Measurements from ENCODE around the gene RUNX2.

- no peak for TF ChIP-seq REST (IDR thresholded peaks at IDR 0.05; ENCODE audit: low read depth)
- no peak for TF ChIP-seq TEAD4 (IDR thresholded peaks at IDR 0.05)
- no peak for TF ChIP-seq TAF1 (IDR thresholded peaks at IDR 0.05; ENCODE audit: low read depth)
- TF ChIP-seq FOXM1 (IDR thresholded peaks at IDR 0.05; ENCODE audit: borderline replicate concordance, low read depth) = no peak
- TF ChIP-seq CEBPB (IDR thresholded peaks at IDR 0.05) = no peak
- no peak for TF ChIP-seq EP300 (IDR thresholded peaks at IDR 0.05; ENCODE audit: borderline replicate concordance)
- no peak for TF ChIP-seq RAD21 (IDR thresholded peaks at IDR 0.05; ENCODE audit: low read depth)
- no peak for TF ChIP-seq NFIC (IDR thresholded peaks at IDR 0.05)
- no peak for TF ChIP-seq USF1 (IDR thresholded peaks at IDR 0.05)
- TF ChIP-seq TCF12 (IDR thresholded peaks at IDR 0.05; ENCODE audit: low read depth) = no peak
- no peak for TF ChIP-seq MAX (IDR thresholded peaks at IDR 0.05)
- TF ChIP-seq CREB1 (IDR thresholded peaks at IDR 0.05; ENCODE audit: low read depth) = no peak
Measured at GRCh38 chr6:45640811-45641210, 312.7 kb downstream of the RUNX2 start.
